ENCODE results near the gene HPS4. TPM values are rescaled to one million over a fixed set of nuclear protein-coding genes. Genes with fewer than 3 reads are reported as not detected.

The HPS4 gene
- total RNA-seq, 4 donors from 2014 or later: 29.1 to 51.2 (median 37.2) TPM

DNA sequence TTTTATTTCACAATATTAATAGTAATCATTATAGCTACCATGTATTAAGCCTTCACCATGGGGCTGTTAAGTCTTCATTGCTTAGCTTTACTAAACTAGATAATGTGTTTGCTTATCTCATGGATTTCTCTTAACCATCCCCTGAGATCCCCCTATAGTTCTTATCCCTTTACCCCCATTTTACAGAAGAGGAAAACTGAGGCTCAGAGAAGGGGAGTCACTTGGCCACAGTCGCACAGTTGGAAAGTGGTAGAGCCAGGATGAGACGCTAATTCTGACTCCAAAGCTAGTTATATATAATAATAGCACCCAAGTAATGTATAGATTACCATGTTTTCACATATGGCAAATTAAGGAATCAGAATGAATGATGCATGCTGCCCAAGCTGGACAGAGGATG, 38.4 kb upstream of the HPS4 start:
- Histone ChIP-seq H3K4me3 (no peak overlapping the region), H3K9me3 (no peaks in the 10 kb centered on the region), H3K27ac (no peak overlapping the region), H3K36me3 (no peaks in the 10 kb centered on the region), H3K27me3 (no peaks in the 10 kb centered on the region), H3K4me1 (no peaks in the 10 kb centered on the region)
- DNase-seq: no peak
- intact Hi-C loops (cut with DNase I; ENCODE audit: low total_unique reads) (no loop called here), in situ Hi-C loops (cut with MboI; ENCODE audit: low pct_ligation_motif_present in 1 of 4, low pct_unique_long_range_greater_than_20kb in 1 of 4, low sequenced_read_pairs in 3 of 4) (no loop called here)
- 96 to 100% methylated on average over 1 to 2 of the region's 2 CpGs for WGBS, 2 donors (ENCODE audit: low coverage in 1 of 2)
- TF ChIP-seq EP300 (IDR thresholded peaks at IDR 0.05; ENCODE audit: low read depth): no peak

DNA sequence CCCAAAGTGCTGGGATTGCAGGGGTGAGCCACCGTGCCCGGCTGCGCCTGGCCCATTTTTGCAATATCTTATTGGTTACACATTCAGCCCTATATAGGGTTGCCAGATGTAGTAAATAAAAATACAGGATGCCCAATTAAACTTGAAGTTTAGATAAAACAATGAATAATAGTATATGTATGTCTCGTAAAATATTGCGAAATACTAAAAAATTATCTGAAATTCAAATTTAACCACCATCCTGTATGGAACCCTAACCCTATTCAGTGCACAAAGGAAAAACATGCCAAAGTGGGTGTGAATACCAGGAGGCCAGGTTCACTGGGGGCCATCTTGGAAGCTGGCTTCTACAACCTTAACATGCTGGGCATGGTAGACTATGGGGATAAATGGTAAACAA, 33.8 kb upstream of the HPS4 start:
- no peaks in the 10 kb centered on the region for H3K36me3 ChIP-seq
- no peak overlapping the region for H3K27ac ChIP-seq
- H3K27me3 ChIP-seq: no peaks in the 10 kb centered on the region
- 95 to 97% methylated on average over 5 of the region's 5 CpGs for WGBS, 2 donors (ENCODE audit: low coverage in 1 of 2)
- intact Hi-C loops (cut with DNase I; ENCODE audit: low total_unique reads) (no loop called here), in situ Hi-C loops (cut with MboI; ENCODE audit: low pct_ligation_motif_present in 1 of 4, low pct_unique_long_range_greater_than_20kb in 1 of 4, low sequenced_read_pairs in 3 of 4) (no loop called here)
- no peak for DNase-seq
- no peaks in the 10 kb centered on the region for H3K9me3 ChIP-seq
- TF ChIP-seq, protein P1, sequence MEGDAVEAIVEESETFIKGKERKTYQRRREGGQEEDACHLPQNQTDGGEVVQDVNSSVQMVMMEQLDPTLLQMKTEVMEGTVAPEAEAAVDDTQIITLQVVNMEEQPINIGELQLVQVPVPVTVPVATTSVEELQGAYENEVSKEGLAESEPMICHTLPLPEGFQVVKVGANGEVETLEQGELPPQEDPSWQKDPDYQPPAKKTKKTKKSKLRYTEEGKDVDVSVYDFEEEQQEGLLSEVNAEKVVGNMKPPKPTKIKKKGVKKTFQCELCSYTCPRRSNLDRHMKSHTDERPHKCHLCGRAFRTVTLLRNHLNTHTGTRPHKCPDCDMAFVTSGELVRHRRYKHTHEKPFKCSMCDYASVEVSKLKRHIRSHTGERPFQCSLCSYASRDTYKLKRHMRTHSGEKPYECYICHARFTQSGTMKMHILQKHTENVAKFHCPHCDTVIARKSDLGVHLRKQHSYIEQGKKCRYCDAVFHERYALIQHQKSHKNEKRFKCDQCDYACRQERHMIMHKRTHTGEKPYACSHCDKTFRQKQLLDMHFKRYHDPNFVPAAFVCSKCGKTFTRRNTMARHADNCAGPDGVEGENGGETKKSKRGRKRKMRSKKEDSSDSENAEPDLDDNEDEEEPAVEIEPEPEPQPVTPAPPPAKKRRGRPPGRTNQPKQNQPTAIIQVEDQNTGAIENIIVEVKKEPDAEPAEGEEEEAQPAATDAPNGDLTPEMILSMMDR (IDR thresholded peaks at IDR 0.05): no peak
- TF ChIP-seq POLR2A (IDR thresholded peaks at IDR 0.05) (no peak), POLR2AphosphoS5 (IDR thresholded peaks at IDR 0.05) (no peak), EP300 (IDR thresholded peaks at IDR 0.05; ENCODE audit: low read depth) (no peak)
- no peak overlapping the region for H3K4me3 ChIP-seq
- H3K4me1 ChIP-seq: peaks cover 2 to 14% (median 11%) of the 10 kb centered on the region in 4 donors

DNA sequence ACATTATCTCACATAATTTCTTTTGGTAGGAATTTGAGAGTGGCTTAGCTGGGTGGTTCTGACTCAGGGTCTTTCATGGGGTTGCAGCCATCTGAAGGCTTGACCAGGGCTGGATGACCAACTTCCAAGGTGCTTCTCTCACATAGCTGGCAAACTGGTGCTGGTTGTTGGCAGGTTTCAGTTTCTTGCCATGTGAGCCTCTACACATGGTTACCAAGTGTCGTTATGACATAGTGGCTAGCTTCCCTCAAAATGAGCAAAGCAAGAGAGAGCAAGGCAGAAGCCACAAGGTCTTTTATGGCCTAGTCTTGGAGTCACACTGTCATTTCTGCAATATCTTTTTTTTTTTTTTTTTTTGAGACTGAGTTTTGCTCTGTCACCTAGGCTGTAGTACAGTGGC, 32.9 kb upstream of the HPS4 start:
- no peaks in the 10 kb centered on the region for H3K9me3 ChIP-seq
- in situ Hi-C loops (cut with MboI; ENCODE audit: low pct_ligation_motif_present in 1 of 4, low pct_unique_long_range_greater_than_20kb in 1 of 4, low sequenced_read_pairs in 3 of 4) (no loop called here), intact Hi-C loops (cut with DNase I; ENCODE audit: low total_unique reads) (no loop called here)
- H3K4me3 ChIP-seq: no peak overlapping the region
- H3K36me3 ChIP-seq: no peaks in the 10 kb centered on the region
- DNase-seq: no peak
- H3K27me3 ChIP-seq: no peaks in the 10 kb centered on the region
- peaks cover 5 to 16% (median 13%) of the 10 kb centered on the region in 4 donors for H3K4me1 ChIP-seq
- no peak overlapping the region for H3K27ac ChIP-seq
- TF ChIP-seq POLR2A (IDR thresholded peaks at IDR 0.05) (no peak), EP300 (IDR thresholded peaks at IDR 0.05; ENCODE audit: low read depth) (no peak), POLR2AphosphoS5 (IDR thresholded peaks at IDR 0.05) (no peak)
- TF ChIP-seq, protein P1 (IDR thresholded peaks at IDR 0.05): no peak
- 58 to 67% methylated on average over 1 of the region's 1 CpG for WGBS, 2 donors (ENCODE audit: low coverage in 1 of 2)

DNA sequence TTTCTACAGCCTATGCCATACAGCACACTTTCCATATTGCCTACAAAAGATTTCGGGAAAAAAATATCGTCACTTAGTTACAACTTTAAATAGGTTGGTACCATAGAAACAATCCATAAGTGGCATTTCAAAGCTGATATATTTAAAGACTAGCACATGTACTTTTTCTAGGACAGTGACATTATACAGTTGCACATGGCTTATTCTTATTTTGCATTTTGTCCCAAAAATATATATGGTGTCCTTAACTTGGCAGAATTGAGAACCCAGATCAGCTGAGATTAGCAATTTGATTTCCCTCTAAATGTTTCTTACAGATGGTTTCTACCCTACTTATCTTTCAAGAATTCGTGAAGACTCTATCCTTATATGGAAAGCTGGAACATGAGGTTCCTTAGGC, 32.3 kb upstream of the HPS4 start:
- no peaks in the 10 kb centered on the region for H3K36me3 ChIP-seq
- H3K4me1 ChIP-seq: peaks cover 7 to 22% (median 16%) of the 10 kb centered on the region in 4 donors
- TF ChIP-seq, protein P1 (IDR thresholded peaks at IDR 0.05): no peak
- no peak for TF ChIP-seq EP300 (IDR thresholded peaks at IDR 0.05; ENCODE audit: low read depth)
- TF ChIP-seq POLR2A (IDR thresholded peaks at IDR 0.05): no peak
- H3K4me3 ChIP-seq: no peak overlapping the region
- H3K27ac ChIP-seq: no peak overlapping the region
- H3K27me3 ChIP-seq: no peaks in the 10 kb centered on the region
- DNase-seq: no peak
- H3K9me3 ChIP-seq: no peaks in the 10 kb centered on the region
- intact Hi-C loops (cut with DNase I; ENCODE audit: low total_unique reads): no loop called here
- in situ Hi-C loops (cut with MboI; ENCODE audit: low pct_ligation_motif_present in 1 of 4, low pct_unique_long_range_greater_than_20kb in 1 of 4, low sequenced_read_pairs in 3 of 4): no loop called here
- WGBS, 2 donors (ENCODE audit: low coverage in 1 of 2): 86 to 88% methylated on average over 3 of the region's 3 CpGs
